CD4-positive, alpha-beta T cell treated with Interferon alpha-2 for 1 hour (primary cell): Measurements from ENCODE around the gene TNFRSF1B.
A peak's percentile ranks its signal among the peaks of the same experiment; 100 is the strongest.
"Not testable (repeated sequence)": the region's sequence is repeated elsewhere in the genome, so short reads cannot be mapped to it uniquely, and the experiment has no call there.

Experiments
- DNase-seq, 2 donors: peaks; one replicate each; pipeline ENCODE4 v3.0.0-alpha.2; 2020 to 2022

The TNFRSF1B gene

GRCh38 chr1:12224092-12224491 lies 57.3 kb downstream of the TNFRSF1B start:
- not testable (repeated sequence) for DNase-seq

- DNase-seq, result no peak
Observed at GRCh38 chr1:12228979-12229378, 62.2 kb downstream of the TNFRSF1B start.

GRCh38 chr1:12229386-12229834 lies 62.6 kb downstream of the TNFRSF1B start:
- no peak for DNase-seq

GRCh38 chr1:12229835-12230548 lies 63.2 kb downstream of the TNFRSF1B start, which contains the start of gene VPS13D:
VPS13D (plus strand) TSS chr1:12230030; CDS start chr1:12234267, 4,237 bp downstream.
- peak; percentile 80 to 88 for DNase-seq

GRCh38 chr1:12230549-12231275 lies 63.9 kb downstream of the TNFRSF1B start:
- DNase-seq, result peak in 1 of 2 donors; percentile 28

GRCh38 chr1:12231276-12231595 lies 64.4 kb downstream of the TNFRSF1B start:
- no peak for DNase-seq

GRCh38 chr1:12232221-12232620 lies 65.4 kb downstream of the TNFRSF1B start:
- no peak for DNase-seq

- peak in 1 of 2 donors; percentile 27 for DNase-seq
Observed at GRCh38 chr1:12244078-12244477, 77.3 kb downstream of the TNFRSF1B start.

- no peak for DNase-seq
Observed at GRCh38 chr1:12244585-12244984, 77.8 kb downstream of the TNFRSF1B start.

GRCh38 chr1:12245116-12245515 lies 78.3 kb downstream of the TNFRSF1B start:
- no peak for DNase-seq

- DNase-seq, result no peak
Observed at GRCh38 chr1:12245733-12246132, 78.9 kb downstream of the TNFRSF1B start.

- DNase-seq, result no peak
Observed at GRCh38 chr1:12246584-12246983, 79.8 kb downstream of the TNFRSF1B start.

- no peak for DNase-seq
Observed at GRCh38 chr1:12249181-12249580, 82.4 kb downstream of the TNFRSF1B start.

GRCh38 chr1:12249748-12250147 lies 83.0 kb downstream of the TNFRSF1B start:
- no peak for DNase-seq

GRCh38 chr1:12251442-12251841 lies 84.7 kb downstream of the TNFRSF1B start:
- no peak for DNase-seq

GRCh38 chr1:12255913-12256312 lies 89.1 kb downstream of the TNFRSF1B start:
- DNase-seq, result no peak

- no peak for DNase-seq
Observed at GRCh38 chr1:12258272-12258671, 91.5 kb downstream of the TNFRSF1B start.
